ENCODE measurements around the gene ZDHHC20.

GRCh38 chr13:21333186-21333585, 125.9 kb downstream of the ZDHHC20 start:
- TF ChIP-seq POLR2A (IDR thresholded peaks at IDR 0.05) (no peak), CTCF (IDR thresholded peaks at IDR 0.05) (no peak), EP300 (IDR thresholded peaks at IDR 0.05; ENCODE audit: low read depth) (no peak), POLR2AphosphoS5 (IDR thresholded peaks at IDR 0.05) (no peak)
